Liver (tissue), 9 donors: Measurements from ENCODE around the gene AADACL4. TPM values are rescaled to one million over a fixed set of nuclear protein-coding genes. Genes with fewer than 3 reads are reported as not detected.
"Not testable (repeated sequence)": the region's sequence is repeated elsewhere in the genome, so short reads cannot be mapped to it uniquely, and the experiment has no call there.

ENCODE experiments used
- DNase-seq: peaks from one replicate; pipeline ENCODE4 v3.0.0-alpha.2; 2017; ENCODE audit warnings: low spot score
- H3K27ac ChIP-seq, 2 donors: one replicate each; pipeline ENCODE4 v1.7.0; 2013; ENCODE audit warnings: inconsistent platforms in 2 of 2, low read length in 2 of 2, control low read depth in 1 of 2, low read depth in 1 of 2, mild to moderate bottlenecking in 1 of 2
- H3K27me3 ChIP-seq, 4 donors: one replicate each; pipeline versions ENCODE4 v1.6.1 to v1.7.0; 2013; ENCODE audit warnings: low read length in 3 of 4, inconsistent platforms in 1 of 4, mild to moderate bottlenecking in 1 of 4, moderate library complexity in 1 of 4; ENCODE audit not compliant: control insufficient read depth in 4 of 4, insufficient read depth in 4 of 4
- H3K36me3 ChIP-seq, 4 donors: one replicate each; pipeline versions ENCODE4 v1.6.1 to v1.7.0; 2013; ENCODE audit warnings: low read length in 3 of 4, mild to moderate bottlenecking in 3 of 4, low read depth in 1 of 4, moderate library complexity in 1 of 4; ENCODE audit not compliant: control insufficient read depth in 4 of 4, insufficient read depth in 3 of 4
- H3K4me1 ChIP-seq, 4 donors: one replicate each; pipeline versions ENCODE4 v1.6.1 to v1.7.0; 2013; ENCODE audit warnings: low read length in 3 of 4, mild to moderate bottlenecking in 3 of 4, moderate library complexity in 1 of 4; ENCODE audit not compliant: control insufficient read depth in 4 of 4, insufficient read depth in 4 of 4
- H3K4me3 ChIP-seq, 3 donors: one replicate each; pipeline versions ENCODE4 v1.6.1 to v1.7.0; 2013; ENCODE audit warnings: low read length in 3 of 3, control low read depth in 1 of 3, low read depth in 1 of 3, mild to moderate bottlenecking in 1 of 3
- H3K9ac ChIP-seq, 2 donors: one replicate each; pipeline ENCODE4 v1.7.0; 2013; ENCODE audit warnings: low read length in 2 of 2, mild to moderate bottlenecking in 2 of 2, moderate library complexity in 2 of 2, control low read depth in 1 of 2, low read depth in 1 of 2
- H3K9me3 ChIP-seq, 4 donors: one replicate each; pipeline versions ENCODE4 v1.6.1 to v1.7.0; 2013; ENCODE audit warnings: low read length in 3 of 4; ENCODE audit not compliant: control insufficient read depth in 4 of 4
- CTCF ChIP-seq: fragments of 150-350 bp; IDR thresholded peaks from 2 replicates; pipeline ENCODE4 v1.5.1; 2017; ENCODE audit warnings: improper control_type of control experiment, low read depth, low read length; ENCODE audit not compliant: missing input control
- EGR1 ChIP-seq, 2 donors: IDR thresholded peaks; 2 replicates each; pipeline ENCODE4 v1.6.1; 2016 to 2018; ENCODE audit warnings: antibody characterized with exemption in 2 of 2, low read depth in 2 of 2
- FOXA1 ChIP-seq: IDR thresholded peaks from 2 replicates; pipeline ENCODE4 v1.6.1; 2016; ENCODE audit warnings: antibody characterized with exemption
- FOXA2 ChIP-seq: IDR thresholded peaks from 2 replicates; pipeline ENCODE4 v1.6.1; 2016; ENCODE audit warnings: antibody characterized with exemption
- GABPA ChIP-seq, 2 donors: IDR thresholded peaks in 1 of 2; conservative IDR thresholded peaks in 1 of 2; 2 replicates each; pipeline ENCODE4 v1.6.1; 2016; ENCODE audit warnings: antibody characterized with exemption in 2 of 2, mild to moderate bottlenecking in 1 of 2, moderate library complexity in 1 of 2
- HNF4A ChIP-seq, 2 donors: conservative IDR thresholded peaks; 2 replicates each; pipeline ENCODE4 v1.6.1; 2016; ENCODE audit warnings: antibody characterized with exemption in 2 of 2, mild to moderate bottlenecking in 2 of 2
- HNF4G ChIP-seq: IDR thresholded peaks from 2 replicates; pipeline ENCODE4 v1.6.1; 2016; ENCODE audit warnings: antibody characterized with exemption
- JUND ChIP-seq, 2 donors: IDR thresholded peaks; 2 replicates each; pipeline ENCODE4 v1.6.1; 2016; ENCODE audit warnings: antibody characterized with exemption in 2 of 2
- NR2F2 ChIP-seq: IDR thresholded peaks from 2 replicates; pipeline ENCODE4 v1.6.1; 2016; ENCODE audit warnings: antibody characterized with exemption
- RAD21 ChIP-seq, 2 donors: IDR thresholded peaks; 2 replicates each; pipeline ENCODE4 v1.6.1; 2016; ENCODE audit warnings: antibody characterized with exemption in 2 of 2, mild to moderate bottlenecking in 2 of 2
- RXRA ChIP-seq, 2 donors: IDR thresholded peaks; 2 replicates each; pipeline ENCODE4 v1.6.1; 2017 to 2018; ENCODE audit warnings: antibody characterized with exemption in 2 of 2, mild to moderate bottlenecking in 1 of 2
- SP1 ChIP-seq: IDR thresholded peaks from 2 replicates; pipeline ENCODE4 v1.6.1; 2018; ENCODE audit warnings: antibody characterized with exemption, mild to moderate bottlenecking
- TAF1 ChIP-seq: conservative IDR thresholded peaks from 2 replicates; pipeline ENCODE4 v1.6.1; 2016; ENCODE audit warnings: antibody characterized with exemption, mild to moderate bottlenecking
- YY1 ChIP-seq: IDR thresholded peaks from 2 replicates; pipeline ENCODE4 v1.6.1; 2016; ENCODE audit warnings: antibody characterized with exemption, mild to moderate bottlenecking
- WGBS: extraction: QIAGEN DNeasy Blood & Tissue Kit; methylation state at CpG from one replicate; pipeline ENCODE4 v1.1.7; 2013; 5-methylcytosine and 5-hydroxymethylcytosine counted together
- polyA plus RNA-seq, 2 donors: library from polyadenylated mRNA; stranded (reverse) in 1 of 2; unstranded in 1 of 2; fragments of 200-250 nt in 1 of 2; fragments of >200 nt in 1 of 2; fragmentation: Nextera tagmentation in 1 of 2; extraction: Ambion mirVana in 1 of 2; gene quantifications; one replicate each; pipeline versions ENCODE4 v1.2.1 to v1.2.3, GENCODE V29; 2013 to 2015
- total RNA-seq, 2 donors: library from RNA; depleted of rRNA; stranded (reverse); fragments of >200 nt; gene quantifications; one replicate each; pipeline ENCODE4 v1.2.3, GENCODE V29; 2014
- TF ChIP-seq, protein P1 (sequence below): IDR thresholded peaks from 2 replicates; pipeline ENCODE4 v1.6.1; 2016; ENCODE audit warnings: antibody characterized with exemption
- TF ChIP-seq, protein P2 (sequence below): IDR thresholded peaks from 2 replicates; pipeline ENCODE4 v1.6.1; 2016; ENCODE audit warnings: antibody characterized with exemption, mild to moderate bottlenecking
- TF ChIP-seq, protein P3 (sequence below): IDR thresholded peaks from 2 replicates; pipeline ENCODE4 v1.6.1; 2016; ENCODE audit warnings: antibody characterized with exemption
- TF ChIP-seq, protein P4 (sequence below): IDR thresholded peaks from 2 replicates; pipeline ENCODE4 v1.6.1; 2016; ENCODE audit warnings: antibody characterized with exemption
- donor health status: healthy.
- donor health status: healthy.
- donor health status: healthy.
- donor health status: healthy.
- donor health status: healthy.

Gene AADACL4
- total and polyA plus RNA-seq, 4 donors: not detected

- no peak overlapping the region for H3K27ac ChIP-seq
- H3K9me3 ChIP-seq: no peaks in the 10 kb centered on the region
- no peaks in the 10 kb centered on the region for H3K4me1 ChIP-seq
- no peak overlapping the region for H3K4me3 ChIP-seq
- no peak overlapping the region for H3K9ac ChIP-seq
- no peak for DNase-seq
- TF ChIP-seq YY1: no peak
- no peak for TF ChIP-seq CTCF
- WGBS: 92% methylated on average over 1 of the region's 1 CpG
- no peaks in the 10 kb centered on the region for H3K36me3 ChIP-seq
- H3K27me3 ChIP-seq: no peaks in the 10 kb centered on the region
Measured at GRCh38 chr1:12712076-12712475, 68.2 kb downstream of the AADACL4 start.

DNA sequence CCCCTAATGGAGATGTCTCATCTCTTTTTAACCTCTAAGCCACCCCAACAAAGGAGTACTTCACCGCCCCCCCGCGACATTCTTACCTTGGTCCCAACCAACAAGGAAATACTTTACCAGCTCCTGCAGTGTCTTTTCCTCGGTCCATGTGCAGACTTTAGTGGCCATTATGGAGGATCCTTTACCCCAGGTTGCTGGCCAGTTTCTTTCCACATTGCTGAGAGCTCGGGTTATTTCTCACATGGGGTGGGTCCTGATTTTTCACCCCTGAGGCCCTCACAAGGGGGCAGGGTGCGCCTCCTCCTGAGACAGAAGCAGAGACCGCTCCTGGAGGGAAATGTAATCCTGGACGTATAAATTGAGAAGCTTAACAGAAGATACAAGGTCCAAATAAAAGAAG lies 69.0 kb downstream of the AADACL4 start:
- Histone ChIP-seq H3K4me1 (no peaks in the 10 kb centered on the region), H3K9ac (no peak overlapping the region), H3K9me3 (no peaks in the 10 kb centered on the region), H3K27ac (no peak overlapping the region), H3K36me3 (no peaks in the 10 kb centered on the region), H3K27me3 (no peaks in the 10 kb centered on the region), H3K4me3 (no peak overlapping the region)
- no peak for TF ChIP-seq FOXA2
- TF ChIP-seq NR2F2: no peak
- no peak for TF ChIP-seq FOXA1
- no peak for TF ChIP-seq HNF4A (conservative IDR thresholded peaks at IDR 0.05)
- no peak for TF ChIP-seq CTCF
- TF ChIP-seq, protein P1, sequence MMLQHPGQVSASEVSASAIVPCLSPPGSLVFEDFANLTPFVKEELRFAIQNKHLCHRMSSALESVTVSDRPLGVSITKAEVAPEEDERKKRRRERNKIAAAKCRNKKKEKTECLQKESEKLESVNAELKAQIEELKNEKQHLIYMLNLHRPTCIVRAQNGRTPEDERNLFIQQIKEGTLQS: no peak
- TF ChIP-seq GABPA (IDR thresholded peaks at IDR 0.05 in 1 of 2, conservative IDR thresholded peaks at IDR 0.05 in 1 of 2): no peak
- no peak for TF ChIP-seq JUND (IDR thresholded peaks at IDR 0.05)
- TF ChIP-seq, protein P2, sequence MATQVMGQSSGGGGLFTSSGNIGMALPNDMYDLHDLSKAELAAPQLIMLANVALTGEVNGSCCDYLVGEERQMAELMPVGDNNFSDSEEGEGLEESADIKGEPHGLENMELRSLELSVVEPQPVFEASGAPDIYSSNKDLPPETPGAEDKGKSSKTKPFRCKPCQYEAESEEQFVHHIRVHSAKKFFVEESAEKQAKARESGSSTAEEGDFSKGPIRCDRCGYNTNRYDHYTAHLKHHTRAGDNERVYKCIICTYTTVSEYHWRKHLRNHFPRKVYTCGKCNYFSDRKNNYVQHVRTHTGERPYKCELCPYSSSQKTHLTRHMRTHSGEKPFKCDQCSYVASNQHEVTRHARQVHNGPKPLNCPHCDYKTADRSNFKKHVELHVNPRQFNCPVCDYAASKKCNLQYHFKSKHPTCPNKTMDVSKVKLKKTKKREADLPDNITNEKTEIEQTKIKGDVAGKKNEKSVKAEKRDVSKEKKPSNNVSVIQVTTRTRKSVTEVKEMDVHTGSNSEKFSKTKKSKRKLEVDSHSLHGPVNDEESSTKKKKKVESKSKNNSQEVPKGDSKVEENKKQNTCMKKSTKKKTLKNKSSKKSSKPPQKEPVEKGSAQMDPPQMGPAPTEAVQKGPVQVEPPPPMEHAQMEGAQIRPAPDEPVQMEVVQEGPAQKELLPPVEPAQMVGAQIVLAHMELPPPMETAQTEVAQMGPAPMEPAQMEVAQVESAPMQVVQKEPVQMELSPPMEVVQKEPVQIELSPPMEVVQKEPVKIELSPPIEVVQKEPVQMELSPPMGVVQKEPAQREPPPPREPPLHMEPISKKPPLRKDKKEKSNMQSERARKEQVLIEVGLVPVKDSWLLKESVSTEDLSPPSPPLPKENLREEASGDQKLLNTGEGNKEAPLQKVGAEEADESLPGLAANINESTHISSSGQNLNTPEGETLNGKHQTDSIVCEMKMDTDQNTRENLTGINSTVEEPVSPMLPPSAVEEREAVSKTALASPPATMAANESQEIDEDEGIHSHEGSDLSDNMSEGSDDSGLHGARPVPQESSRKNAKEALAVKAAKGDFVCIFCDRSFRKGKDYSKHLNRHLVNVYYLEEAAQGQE: no peak
- TF ChIP-seq, protein P3, sequence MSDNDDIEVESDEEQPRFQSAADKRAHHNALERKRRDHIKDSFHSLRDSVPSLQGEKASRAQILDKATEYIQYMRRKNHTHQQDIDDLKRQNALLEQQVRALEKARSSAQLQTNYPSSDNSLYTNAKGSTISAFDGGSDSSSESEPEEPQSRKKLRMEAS: no peak
- TF ChIP-seq SP1: no peak
- no peak for TF ChIP-seq TAF1
- no peak for TF ChIP-seq RXRA (IDR thresholded peaks at IDR 0.05)
- TF ChIP-seq RAD21 (IDR thresholded peaks at IDR 0.05): no peak
- no peak for TF ChIP-seq EGR1 (IDR thresholded peaks at IDR 0.05; ENCODE audit: low read depth in 2 of 2)
- TF ChIP-seq, protein P4, sequence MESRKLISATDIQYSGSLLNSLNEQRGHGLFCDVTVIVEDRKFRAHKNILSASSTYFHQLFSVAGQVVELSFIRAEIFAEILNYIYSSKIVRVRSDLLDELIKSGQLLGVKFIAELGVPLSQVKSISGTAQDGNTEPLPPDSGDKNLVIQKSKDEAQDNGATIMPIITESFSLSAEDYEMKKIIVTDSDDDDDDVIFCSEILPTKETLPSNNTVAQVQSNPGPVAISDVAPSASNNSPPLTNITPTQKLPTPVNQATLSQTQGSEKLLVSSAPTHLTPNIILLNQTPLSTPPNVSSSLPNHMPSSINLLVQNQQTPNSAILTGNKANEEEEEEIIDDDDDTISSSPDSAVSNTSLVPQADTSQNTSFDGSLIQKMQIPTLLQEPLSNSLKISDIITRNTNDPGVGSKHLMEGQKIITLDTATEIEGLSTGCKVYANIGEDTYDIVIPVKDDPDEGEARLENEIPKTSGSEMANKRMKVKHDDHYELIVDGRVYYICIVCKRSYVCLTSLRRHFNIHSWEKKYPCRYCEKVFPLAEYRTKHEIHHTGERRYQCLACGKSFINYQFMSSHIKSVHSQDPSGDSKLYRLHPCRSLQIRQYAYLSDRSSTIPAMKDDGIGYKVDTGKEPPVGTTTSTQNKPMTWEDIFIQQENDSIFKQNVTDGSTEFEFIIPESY: no peak
- TF ChIP-seq YY1: no peak
- no peak for TF ChIP-seq HNF4G
- WGBS: 84% methylated on average over 8 of the region's 8 CpGs
- no peak for DNase-seq

GRCh38 chr1:12713651-12714050 lies 69.8 kb downstream of the AADACL4 start:
- H3K36me3 ChIP-seq, H3K9me3 ChIP-seq, DNase-seq, H3K27me3 ChIP-seq, H3K4me1 ChIP-seq, H3K27ac ChIP-seq, H3K9ac ChIP-seq, H3K4me3 ChIP-seq: not testable (repeated sequence)
- WGBS: 84% methylated on average over 5 of the region's 5 CpGs
